Astrocyte of the cerebellum (primary cell): Measurements from ENCODE around the gene LFNG.

Source experiments
- DNase-seq: peaks from one replicate; pipeline ENCODE4 v3.0.0-alpha.2; 2011; ENCODE audit warnings: low read depth
- H3K4me3 ChIP-seq: 2 replicates; pipeline ENCODE4 v1.5.1; 2011; ENCODE audit warnings: mild to moderate bottlenecking, low read depth, low read length, moderate library complexity
- CTCF ChIP-seq: IDR thresholded peaks from 2 replicates; pipeline ENCODE4 v1.5.1; 2012; ENCODE audit warnings: low read length, low read depth, moderate library complexity, mild to moderate bottlenecking; ENCODE audit errors: missing control alignments
- in situ Hi-C: cut with HindIII; loops from 2 replicates; pipeline ENCODE4 v1.10.0; 2017; ENCODE audit warnings: low sequenced_read_pairs

LFNG gene

GRCh38 chr7:2520131-2520760 lies 672 bp downstream of the LFNG start:
- peak overlapping the region; percentile 42 for H3K4me3 ChIP-seq
- DNase-seq = no peak
- peak; percentile 8 for TF ChIP-seq CTCF
- in situ Hi-C loops = no loop called here

GRCh38 chr7:2520761-2521290 lies 1.3 kb downstream of the LFNG start:
- no peak for DNase-seq
- TF ChIP-seq CTCF = no peak
- H3K4me3 ChIP-seq = peak overlapping the region; percentile 42
- in situ Hi-C loops = no loop called here

- in situ Hi-C loops = no loop called here
- DNase-seq = no peak
- peak overlapping the region; percentile 42 for H3K4me3 ChIP-seq
- TF ChIP-seq CTCF = no peak
Observed at GRCh38 chr7:2521341-2521745, 1.8 kb downstream of the LFNG start.

- H3K4me3 ChIP-seq = peak overlapping the region; percentile 42
- TF ChIP-seq CTCF = no peak
- in situ Hi-C loops = no loop called here
Observed at GRCh38 chr7:2521952-2522591, 2.5 kb downstream of the LFNG start.

GRCh38 chr7:2522780-2523433 lies 3.3 kb downstream of the LFNG start:
- no peak for TF ChIP-seq CTCF
- DNase-seq = peak; percentile 38
- no peak overlapping the region for H3K4me3 ChIP-seq
- in situ Hi-C loops = no loop called here

More at GRCh38 chr7:2521952-2522591, 2.5 kb downstream of the LFNG start:
- no peak for DNase-seq

- no peak for DNase-seq
- no peak overlapping the region for H3K4me3 ChIP-seq
- in situ Hi-C loops = no loop called here
- TF ChIP-seq CTCF = no peak
Observed at GRCh38 chr7:2523461-2523936, 3.9 kb downstream of the LFNG start.
